ENCODE results near the gene NRARP.

NRARP gene

DNA sequence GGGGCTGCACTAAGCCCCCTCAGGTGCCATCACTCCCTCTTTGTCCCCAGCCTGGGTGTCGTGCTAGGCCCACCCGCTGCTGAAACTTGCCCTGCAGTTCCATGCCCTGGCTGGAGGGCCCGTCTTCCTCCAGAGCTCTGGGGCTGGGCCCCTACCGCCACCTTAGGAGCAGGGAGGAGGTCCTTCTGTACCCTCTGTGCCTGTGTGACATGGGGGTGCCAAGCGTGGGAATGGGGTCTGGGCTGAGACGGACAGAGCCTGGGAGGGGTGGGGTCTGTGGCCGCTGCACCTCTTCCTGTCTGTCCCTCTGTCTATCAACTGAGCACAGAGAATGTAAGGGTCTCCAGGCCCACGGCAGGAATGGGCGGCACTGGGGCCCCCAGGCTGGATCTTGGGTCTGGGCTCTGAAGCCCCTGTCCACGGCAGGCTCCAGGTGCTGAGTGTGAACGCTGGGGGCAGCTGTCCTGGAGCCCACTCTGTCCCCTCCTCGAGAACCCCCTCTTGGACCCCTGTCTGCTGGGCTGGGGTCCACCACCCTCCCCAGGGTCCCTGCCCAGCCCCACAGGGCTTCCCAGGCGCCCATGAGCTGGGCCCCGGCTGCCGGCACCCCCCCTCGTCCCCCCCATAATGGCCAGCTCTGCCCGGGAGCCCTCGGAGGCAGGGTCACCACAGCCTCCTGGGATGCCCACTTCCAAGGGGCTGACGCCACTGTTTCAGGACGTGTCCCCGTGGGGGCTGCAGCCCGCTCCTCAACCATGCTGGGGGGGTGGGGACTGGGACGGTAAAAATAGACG, 15.8 kb upstream of the NRARP start:
- no peak overlapping the region for H3K9ac ChIP-seq (ENCODE audit: low read depth, low read length)
- no peaks in the 10 kb centered on the region for H3K36me3 ChIP-seq (ENCODE audit: insufficient read depth, low read length)
- peaks cover 10% of the 10 kb centered on the region; the same call in 1 of the 2 replicates for H3K4me1 ChIP-seq (ENCODE audit: insufficient read depth, low read length)
- H3K9me3 ChIP-seq (ENCODE audit: control insufficient read depth, insufficient read depth, low read length) = no peaks in the 10 kb centered on the region

DNA sequence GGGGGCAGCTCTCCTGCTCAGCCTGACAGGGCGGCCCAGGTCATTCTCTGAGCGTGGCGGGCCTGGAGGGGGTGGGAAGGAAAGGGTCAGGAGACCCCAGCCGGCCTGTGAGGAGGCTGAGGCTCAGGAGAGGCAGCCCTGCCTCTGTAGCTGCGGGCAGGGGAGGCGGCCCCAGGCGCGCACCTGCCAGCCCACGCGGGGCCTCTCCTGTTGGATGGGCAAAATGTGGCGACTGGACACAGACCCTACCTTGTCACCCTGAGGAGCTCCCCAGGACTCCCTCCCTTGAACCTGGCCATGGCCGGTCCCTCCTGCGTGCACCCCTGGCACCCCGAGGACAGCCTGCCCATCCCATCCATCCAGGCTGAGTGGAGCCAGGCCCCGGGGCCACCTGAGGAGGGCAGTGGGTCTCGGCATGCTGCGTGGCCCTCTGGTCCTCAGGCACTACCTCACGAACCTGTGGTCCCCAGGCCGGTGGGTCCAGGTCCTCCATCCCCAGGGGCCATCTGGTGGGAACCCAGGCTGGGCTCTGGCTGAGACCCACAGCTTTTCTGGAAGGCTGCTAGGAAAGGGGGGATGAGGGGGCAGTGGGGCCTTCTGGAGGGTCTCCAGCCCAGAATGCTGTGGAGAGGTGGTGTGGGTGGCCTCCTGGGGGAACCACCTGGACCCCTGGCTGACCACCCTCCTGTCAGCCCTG, 15.1 kb upstream of the NRARP start:
- peaks cover 10% of the 10 kb centered on the region; the same call in 1 of the 2 replicates for H3K4me1 ChIP-seq (ENCODE audit: insufficient read depth, low read length)
- H3K36me3 ChIP-seq (ENCODE audit: insufficient read depth, low read length) = no peaks in the 10 kb centered on the region
- H3K9me3 ChIP-seq (ENCODE audit: control insufficient read depth, insufficient read depth, low read length) = no peaks in the 10 kb centered on the region
- H3K9ac ChIP-seq (ENCODE audit: low read depth, low read length) = no peak overlapping the region

DNA sequence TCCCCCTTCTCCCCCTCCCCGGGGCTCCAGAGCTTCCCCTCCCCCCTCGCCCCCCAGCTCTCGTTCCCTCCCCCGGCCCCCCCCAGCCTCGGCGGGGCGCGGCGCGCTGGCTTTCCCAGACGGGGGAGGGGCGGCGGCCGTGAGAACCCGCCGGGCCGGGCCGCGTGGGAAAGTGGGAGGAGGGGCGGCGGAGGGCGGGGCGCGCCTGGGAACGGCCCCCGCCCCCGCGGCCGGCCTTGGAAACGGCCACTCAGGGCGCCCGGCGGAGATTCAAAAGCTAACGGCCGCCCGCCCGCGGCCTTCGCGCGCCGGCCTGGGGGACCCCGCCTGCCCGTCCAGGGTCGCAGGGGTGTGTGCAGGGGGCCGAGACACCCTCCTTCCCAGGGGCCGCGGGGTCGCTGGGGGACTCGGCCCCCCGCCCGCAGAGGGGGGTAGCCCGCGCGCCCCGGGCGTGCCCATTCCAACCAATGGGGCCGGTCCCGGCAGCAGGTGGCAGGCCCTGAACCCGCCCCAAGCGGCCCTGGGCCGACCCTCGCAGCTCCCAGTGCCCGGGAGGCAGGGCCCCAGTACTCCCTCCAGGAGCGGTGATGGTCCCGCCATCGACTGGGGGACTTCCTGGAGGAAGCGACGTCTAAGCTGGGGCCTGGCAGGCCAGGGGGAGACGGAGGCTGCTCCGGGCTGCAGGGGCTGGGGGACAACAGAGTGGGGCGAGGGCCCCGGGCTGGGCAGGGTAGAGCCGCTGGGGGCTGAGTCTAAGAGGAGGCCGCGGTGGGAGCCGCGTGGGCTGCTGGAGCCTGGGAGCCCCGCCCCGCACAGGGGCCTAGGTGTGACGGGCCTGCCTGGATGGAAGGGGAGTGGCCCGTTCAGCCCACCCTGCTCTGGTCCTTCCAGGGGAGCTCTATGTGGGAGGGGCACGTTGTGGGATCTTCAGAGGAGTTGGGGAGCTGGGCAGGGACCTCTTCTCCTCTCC, 14.2 kb upstream of the NRARP start:
- Histone ChIP-seq H3K9ac (ENCODE audit: low read depth, low read length) (peak overlapping the region; percentile 33; the same call in 1 of the 2 replicates), H3K9me3 (ENCODE audit: control insufficient read depth, insufficient read depth, low read length) (no peaks in the 10 kb centered on the region), H3K36me3 (ENCODE audit: insufficient read depth, low read length) (no peaks in the 10 kb centered on the region), H3K4me1 (ENCODE audit: insufficient read depth, low read length) (peaks cover 16% of the 10 kb centered on the region; the same call in 1 of the 2 replicates)

DNA sequence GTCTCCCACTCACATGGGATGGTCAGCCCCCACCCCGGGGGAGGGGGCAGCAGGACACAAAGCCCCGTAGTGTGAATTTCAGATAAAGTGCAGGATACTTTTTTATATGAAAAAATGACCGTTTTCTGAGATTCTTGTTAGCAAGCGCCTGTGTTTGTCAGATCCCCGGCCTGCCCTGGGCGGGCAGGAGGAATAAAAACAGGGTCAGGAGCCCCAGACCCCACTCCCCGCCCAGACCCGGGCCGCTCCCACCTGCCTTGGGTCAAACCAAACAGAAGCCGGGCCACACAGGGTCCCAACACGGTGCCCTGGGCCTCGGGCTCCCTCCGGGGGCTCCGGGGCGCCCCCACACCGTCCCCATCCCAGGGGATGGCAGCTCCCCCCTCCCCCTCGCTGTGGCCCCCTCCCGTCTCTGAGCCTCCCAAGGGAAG, 13.5 kb upstream of the NRARP start:
- Histone ChIP-seq H3K9ac (ENCODE audit: low read depth, low read length) (no peak overlapping the region), H3K4me1 (ENCODE audit: insufficient read depth, low read length) (peaks cover 19% of the 10 kb centered on the region; the same call in 1 of the 2 replicates), H3K9me3 (ENCODE audit: control insufficient read depth, insufficient read depth, low read length) (no peaks in the 10 kb centered on the region), H3K36me3 (ENCODE audit: insufficient read depth, low read length) (no peaks in the 10 kb centered on the region)

DNA sequence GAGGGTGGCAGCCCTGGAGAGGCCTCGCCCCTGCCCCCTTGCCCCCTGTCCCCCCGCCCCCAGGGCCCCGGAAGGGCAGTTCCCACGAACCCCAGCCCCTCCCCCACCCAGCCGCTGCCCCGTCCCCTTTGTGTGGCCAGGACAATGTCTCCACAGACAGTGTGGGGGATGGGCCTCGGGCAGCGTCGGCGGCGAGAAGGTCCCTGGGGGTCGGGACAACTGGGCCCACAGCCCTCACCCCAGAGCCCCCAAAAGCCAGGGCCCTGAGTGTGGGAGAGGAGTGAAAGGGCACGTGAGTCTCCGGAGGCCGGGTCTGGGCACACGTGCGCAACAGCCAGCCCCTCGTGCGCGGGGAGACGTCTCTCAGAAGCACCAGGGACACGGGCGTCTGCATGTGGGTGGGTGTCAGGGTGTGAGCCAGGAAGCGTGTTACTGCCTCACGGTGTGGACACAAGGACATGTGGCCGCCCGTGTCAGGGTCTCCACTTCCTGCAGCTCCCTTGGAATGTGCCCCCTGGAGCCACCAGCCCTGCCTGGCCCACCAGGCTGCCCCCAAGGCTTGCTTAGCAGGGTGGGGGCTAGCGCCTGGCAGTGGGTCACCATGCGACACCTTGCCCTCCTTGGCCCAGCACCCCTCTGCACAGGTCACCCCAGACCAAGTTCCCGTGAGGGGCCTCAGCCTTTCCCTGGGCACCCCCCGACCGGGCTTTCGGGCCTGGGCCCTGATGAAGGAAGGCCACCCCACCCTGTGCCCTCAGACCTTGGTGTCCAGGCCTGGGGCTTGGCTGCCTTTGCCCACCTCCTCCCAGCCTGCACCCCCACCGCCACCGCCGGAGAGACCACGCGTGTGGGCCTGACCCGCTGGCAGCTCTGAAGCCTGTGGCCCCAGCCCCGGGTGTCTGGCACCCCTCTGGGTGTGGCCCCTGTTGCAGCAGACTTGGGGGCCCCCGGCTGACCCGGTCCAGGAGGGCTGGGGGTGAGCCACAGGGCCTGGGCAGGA, 12.8 kb upstream of the NRARP start:
- H3K4me1 ChIP-seq (ENCODE audit: insufficient read depth, low read length) = peaks cover 19% of the 10 kb centered on the region; the same call in 1 of the 2 replicates
- H3K9ac ChIP-seq (ENCODE audit: low read depth, low read length) = no peak overlapping the region
- H3K9me3 ChIP-seq (ENCODE audit: control insufficient read depth, insufficient read depth, low read length) = no peaks in the 10 kb centered on the region
- no peaks in the 10 kb centered on the region for H3K36me3 ChIP-seq (ENCODE audit: insufficient read depth, low read length)

DNA sequence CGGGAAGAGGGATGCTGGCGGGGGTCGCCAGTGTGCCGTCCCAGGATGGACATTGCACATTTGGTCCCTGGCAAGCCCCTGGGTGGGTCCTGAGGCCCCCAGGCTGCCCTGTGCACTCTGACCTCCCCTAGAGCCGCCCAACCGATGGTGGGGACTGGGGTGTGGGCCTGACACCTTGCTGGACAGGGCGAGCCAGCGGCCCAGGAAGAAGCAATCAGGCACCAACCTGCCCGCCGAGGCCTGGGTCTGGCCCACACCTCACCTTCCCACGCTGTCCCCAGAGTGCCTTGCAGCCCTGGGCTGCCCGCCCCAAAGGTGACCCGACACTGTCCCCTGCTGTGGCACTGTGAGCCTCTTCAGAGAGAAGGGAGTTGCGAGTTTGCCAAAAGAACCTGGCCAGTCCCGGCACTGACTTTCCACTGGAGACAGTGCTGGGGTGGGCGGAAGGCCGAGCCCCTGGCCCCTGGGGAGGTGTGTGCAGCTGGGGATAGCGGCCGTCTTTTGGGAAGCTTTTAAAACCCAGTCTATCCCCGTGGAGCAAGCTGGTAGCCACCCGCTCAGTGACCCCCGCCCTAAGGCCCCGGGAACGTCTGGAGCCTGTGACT, 12.0 kb upstream of the NRARP start:
- H3K36me3 ChIP-seq (ENCODE audit: insufficient read depth, low read length) = no peaks in the 10 kb centered on the region
- H3K4me1 ChIP-seq (ENCODE audit: insufficient read depth, low read length) = peaks cover 19% of the 10 kb centered on the region; the same call in 1 of the 2 replicates
- H3K9ac ChIP-seq (ENCODE audit: low read depth, low read length) = no peak overlapping the region
- H3K9me3 ChIP-seq (ENCODE audit: control insufficient read depth, insufficient read depth, low read length) = no peaks in the 10 kb centered on the region

DNA sequence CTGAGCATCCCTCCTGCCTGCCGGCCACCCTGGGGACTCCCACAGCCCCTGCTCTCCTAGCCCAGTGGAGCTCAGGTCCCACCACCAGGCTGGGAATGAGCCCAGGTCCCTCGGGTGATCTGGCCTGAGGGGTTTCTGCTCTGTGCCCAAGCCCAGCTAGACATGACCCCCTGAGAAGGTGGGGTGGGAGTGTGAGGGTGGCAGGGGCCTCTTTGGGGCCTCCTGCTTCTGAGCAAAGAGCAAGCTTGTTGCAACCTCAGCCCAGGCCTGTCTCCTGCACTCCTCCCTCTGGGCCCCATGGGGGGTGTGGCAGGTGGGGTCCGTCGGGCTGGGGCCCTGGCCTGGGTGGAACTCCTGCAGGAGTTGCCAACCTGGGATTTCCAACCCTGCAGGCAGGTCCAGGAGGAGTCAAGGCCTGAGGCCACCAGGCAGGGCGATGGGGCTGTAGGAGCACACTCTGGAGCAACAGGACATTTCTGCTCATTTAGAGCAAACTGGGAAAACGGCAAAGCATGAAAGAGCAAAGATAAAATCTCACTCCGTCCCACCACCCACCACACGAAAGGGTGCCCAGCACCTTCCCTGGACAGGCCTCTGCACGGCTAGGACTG, 11.4 kb upstream of the NRARP start:
- H3K36me3 ChIP-seq (ENCODE audit: insufficient read depth, low read length) = no peaks in the 10 kb centered on the region
- H3K9me3 ChIP-seq (ENCODE audit: control insufficient read depth, insufficient read depth, low read length) = no peaks in the 10 kb centered on the region
- H3K4me1 ChIP-seq (ENCODE audit: insufficient read depth, low read length) = peaks cover 19% of the 10 kb centered on the region; the same call in 1 of the 2 replicates
- no peak overlapping the region for H3K9ac ChIP-seq (ENCODE audit: low read depth, low read length)

DNA sequence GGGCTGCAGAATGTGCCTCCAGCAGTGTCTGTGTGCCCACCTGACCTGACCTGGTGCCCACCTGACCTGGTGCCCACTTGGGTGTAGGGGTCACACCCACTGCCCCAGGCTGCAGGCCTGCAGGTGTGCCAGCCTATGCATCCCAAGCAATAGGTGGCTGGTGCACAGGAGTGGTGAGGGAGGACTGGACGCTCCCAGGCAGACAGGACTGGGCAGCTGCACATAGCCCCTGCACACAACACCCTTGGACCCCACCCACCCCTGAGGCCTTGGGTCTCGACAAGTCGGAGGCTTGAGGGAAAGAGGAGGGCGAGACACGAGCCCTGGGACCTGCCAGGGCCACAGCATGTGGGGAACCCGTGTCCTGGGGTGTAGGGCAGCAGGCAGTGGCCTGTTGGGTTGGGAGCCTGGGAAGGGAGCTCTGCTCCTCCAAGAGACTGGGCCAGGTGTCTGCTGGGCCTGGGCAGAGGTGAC, 10.8 kb upstream of the NRARP start:
- no peak overlapping the region for H3K9ac ChIP-seq (ENCODE audit: low read depth, low read length)
- no peaks in the 10 kb centered on the region for H3K36me3 ChIP-seq (ENCODE audit: insufficient read depth, low read length)
- H3K4me1 ChIP-seq (ENCODE audit: insufficient read depth, low read length) = peaks cover 19% of the 10 kb centered on the region; the same call in 1 of the 2 replicates
- no peaks in the 10 kb centered on the region for H3K9me3 ChIP-seq (ENCODE audit: control insufficient read depth, insufficient read depth, low read length)

DNA sequence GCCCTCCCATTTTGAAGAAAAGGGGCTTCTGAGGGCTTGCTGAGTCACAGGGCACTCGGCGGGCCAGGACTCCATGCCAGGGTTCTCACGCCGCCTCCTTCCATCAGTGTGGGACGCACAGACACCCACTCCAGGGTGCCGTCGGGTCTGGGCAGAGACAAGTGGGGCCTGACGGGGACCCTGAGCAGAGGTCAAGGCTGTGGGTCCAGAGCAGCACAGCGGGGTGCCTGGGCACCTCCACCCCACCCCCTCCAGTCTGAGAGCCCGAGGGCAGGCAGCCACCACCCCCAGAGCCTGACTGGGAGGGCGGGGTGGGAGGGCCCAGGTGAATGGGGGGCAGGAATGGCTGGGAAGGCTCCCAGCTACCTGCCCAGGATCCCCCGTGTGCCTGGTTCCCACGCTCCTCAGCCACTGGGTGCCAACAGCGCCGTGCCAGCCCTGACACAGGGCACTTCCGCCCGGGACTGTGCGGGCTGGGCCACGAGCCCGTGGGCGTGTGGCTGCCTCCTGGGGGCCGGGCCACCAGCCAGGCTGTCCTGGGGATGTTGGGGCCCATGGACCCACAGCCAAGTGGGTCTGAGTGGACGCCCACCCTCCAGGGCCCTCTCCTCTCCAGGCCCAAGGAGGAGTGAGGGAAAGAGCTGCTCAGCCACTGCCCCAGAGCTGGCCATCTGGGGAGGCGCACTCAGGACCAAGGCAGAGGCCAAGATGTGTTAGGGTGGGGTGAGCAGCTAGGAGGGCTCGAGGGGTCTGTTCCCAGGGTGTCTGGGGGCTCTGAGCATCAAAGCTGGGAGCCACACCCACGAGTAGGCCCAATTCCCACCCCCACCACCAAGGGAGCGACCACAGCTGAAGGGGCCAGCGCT, 10.1 kb upstream of the NRARP start:
- Histone ChIP-seq H3K9ac (ENCODE audit: low read depth, low read length) (no peak overlapping the region), H3K9me3 (ENCODE audit: control insufficient read depth, insufficient read depth, low read length) (no peaks in the 10 kb centered on the region), H3K36me3 (ENCODE audit: insufficient read depth, low read length) (no peaks in the 10 kb centered on the region), H3K4me1 (ENCODE audit: insufficient read depth, low read length) (peaks cover 19% of the 10 kb centered on the region; the same call in 1 of the 2 replicates)

DNA sequence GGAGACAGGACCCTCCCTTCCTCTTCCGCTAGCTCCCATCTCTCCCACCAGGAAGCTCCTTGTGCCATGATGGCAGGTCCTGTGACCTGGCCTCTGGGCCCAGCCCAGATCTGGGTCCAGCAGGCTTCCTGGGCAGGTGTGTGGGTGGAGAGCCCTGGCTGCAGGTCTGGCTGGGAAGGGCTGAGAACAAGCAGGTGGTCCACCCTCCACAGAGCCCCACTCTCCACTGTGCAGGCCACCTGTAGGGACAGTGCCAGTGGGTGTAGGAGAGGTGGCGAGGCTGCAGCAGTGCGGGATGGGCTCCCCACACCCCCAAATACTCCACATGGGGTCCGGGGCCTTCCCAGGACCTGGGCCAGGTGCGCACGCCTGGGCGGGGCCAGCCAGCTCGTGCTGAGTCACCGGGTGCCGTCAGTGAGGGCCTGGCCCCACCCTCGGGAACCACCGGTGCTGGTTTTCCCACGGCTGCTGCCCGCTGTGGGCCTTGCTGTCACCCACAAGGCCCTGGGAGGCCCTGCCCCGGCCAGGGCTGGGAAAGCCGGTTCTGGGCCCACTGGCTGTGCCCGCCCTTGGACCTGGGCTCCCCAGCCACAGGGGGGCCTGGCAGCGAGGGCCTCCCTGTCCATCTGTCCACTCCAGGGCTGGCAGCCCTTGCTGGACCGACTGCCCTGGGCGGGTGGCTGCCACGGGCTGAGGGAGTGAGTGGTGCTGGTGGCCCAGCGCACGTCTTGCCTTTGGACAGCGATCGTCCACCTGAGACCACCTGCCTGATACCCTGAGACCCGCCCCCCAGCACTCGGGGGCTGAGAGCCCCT, 9.3 kb upstream of the NRARP start:
- Histone ChIP-seq H3K36me3 (ENCODE audit: insufficient read depth, low read length) (no peaks in the 10 kb centered on the region), H3K4me1 (ENCODE audit: insufficient read depth, low read length) (peaks cover 16% of the 10 kb centered on the region; the same call in 1 of the 2 replicates), H3K9me3 (ENCODE audit: control insufficient read depth, insufficient read depth, low read length) (no peaks in the 10 kb centered on the region), H3K9ac (ENCODE audit: low read depth, low read length) (no peak overlapping the region)

Measured in ES-I3 (cell line).